ENCODE results near the gene ATP13A5.

GRCh38 chr3:193228206-193228605 lies 150.3 kb downstream of the ATP13A5 start:
- TF ChIP-seq CTCF (IDR thresholded peaks at IDR 0.05; ENCODE audit: low read depth, low read length) (no peak), EZH2phosphoT487 (IDR thresholded peaks at IDR 0.05; ENCODE audit: low read depth) (no peak)
